OCI-LY7 (cell line): ENCODE measurements around the gene CBR3. TPM values are rescaled to one million over a fixed set of nuclear protein-coding genes. Genes with fewer than 3 reads are reported as not detected.

ENCODE experiments used
- BruUV-seq: library from RNA; stranded (reverse); fragments of 400-500 nt; replicated peaks from 2 replicates; lab custom pipeline; 2021; lab: Mats Ljungman, UMichigan
- CTCF ChIA-PET: fragments of 300-600 bp; sonication (Branson Sonifier 250); formaldehyde crosslinking; loops from one replicate; lab custom pipeline; 2022; ENCODE audit warnings: antibody characterized with exemption; ENCODE audit not compliant: unreplicated experiment; lab: Charles Lee
- POLR2A ChIA-PET: fragments of 300-600 bp; sonication (Branson Sonifier 250); formaldehyde crosslinking; loops from one replicate; lab custom pipeline; 2022; ENCODE audit warnings: antibody characterized with exemption; lab: Charles Lee
- DNase-seq: peaks from one replicate; pipeline ENCODE4 v3.0.0-alpha.2; 2015; ENCODE audit warnings: low spot score
- H2AFZ ChIP-seq: fragments of 200-600 bp; sonication (generic), shearing (Covaris generic); 2 replicates; pipeline ENCODE4 v1.6.1; 2014; ENCODE audit warnings: mild to moderate bottlenecking, antibody characterized with exemption, low read length, moderate library complexity
- H3K27ac ChIP-seq: fragments of 200-600 bp; sonication (generic); 2 replicates; pipeline ENCODE4 v1.5.1; 2014; ENCODE audit warnings: mixed run types, low read depth, mild to moderate bottlenecking, moderate library complexity, low read length, inconsistent platforms; ENCODE audit not compliant: poor library complexity, severe bottlenecking
- H3K36me3 ChIP-seq: fragments of 200-600 bp; sonication (generic); 2 replicates; pipeline ENCODE4 v1.6.1; 2014; ENCODE audit warnings: mild to moderate bottlenecking, antibody characterized with exemption, low read length, moderate library complexity, mixed read lengths; ENCODE audit not compliant: insufficient read depth
- H3K4me1 ChIP-seq: fragments of 200-600 bp; sonication (generic); 2 replicates; pipeline ENCODE4 v1.5.1; 2014; ENCODE audit warnings: mild to moderate bottlenecking, low read length; ENCODE audit not compliant: insufficient read depth, poor library complexity, severe bottlenecking
- H3K4me2 ChIP-seq: fragments of 200-600 bp; sonication (generic); 2 replicates; pipeline ENCODE4 v1.6.1; 2014; ENCODE audit warnings: mild to moderate bottlenecking, low read length
- H3K4me3 ChIP-seq: fragments of 200-600 bp; sonication (generic); 2 replicates; pipeline ENCODE4 v1.5.1; 2014; ENCODE audit warnings: mild to moderate bottlenecking, low read depth, low read length; ENCODE audit not compliant: poor library complexity, severe bottlenecking
- H3K79me2 ChIP-seq: fragments of 200-600 bp; sonication (generic); 2 replicates; pipeline ENCODE4 v1.6.1; 2016; ENCODE audit warnings: low read depth, mild to moderate bottlenecking, low read length, moderate library complexity, mixed read lengths; ENCODE audit not compliant: insufficient read depth
- H3K9me2 ChIP-seq: fragments of 200-600 bp; sonication (generic); 2 replicates; pipeline ENCODE4 v1.6.1; 2016; ENCODE audit warnings: mild to moderate bottlenecking, low read length, mixed read lengths; ENCODE audit not compliant: insufficient read depth
- H3K9me3 ChIP-seq: fragments of 200-600 bp; sonication (generic); 2 replicates; pipeline ENCODE4 v1.6.1; 2014; ENCODE audit warnings: mild to moderate bottlenecking, mixed run types, low read length, mixed read lengths
- H4K20me1 ChIP-seq: fragments of 200-600 bp; sonication (generic); 2 replicates; pipeline ENCODE4 v1.6.1; 2014; ENCODE audit warnings: mild to moderate bottlenecking, antibody characterized with exemption, low read length, moderate library complexity, mixed read lengths; ENCODE audit not compliant: insufficient read depth
- CTCF ChIP-seq: fragments of 200-600 bp; sonication (generic); conservative IDR thresholded peaks from 2 replicates; pipeline ENCODE4 v1.5.1; 2014; ENCODE audit warnings: mild to moderate bottlenecking, antibody characterized with exemption, low read length, moderate library complexity, mixed read lengths
- EZH2phosphoT487 ChIP-seq: fragments of 200-600 bp; sonication (generic); IDR thresholded peaks from 2 replicates; pipeline ENCODE4 v1.6.1; 2018; ENCODE audit warnings: low read depth, borderline replicate concordance, mild to moderate bottlenecking, mixed run types, antibody characterized with exemption, low read length, moderate library complexity, mixed read lengths
- intact Hi-C: fragments of 100-400 bp; cut with micrococcal nuclease; formaldehyde crosslinking; loops from one replicate; pipeline ENCODE4 v1.10.0; 2022; ENCODE audit not compliant: unreplicated experiment
- total RNA-seq, 2 experiments: library from RNA; depleted of rRNA in 1 of 2; stranded (reverse); fragments of >200 nt in 1 of 2; shearing (Covaris generic) in 1 of 2; gene quantifications; 2 replicates each; pipeline ENCODE4 v1.2.3, GENCODE V29; 2014 to 2022

Gene CBR3
- total RNA-seq, 2 experiments from 2014 or later = not detected

DNA sequence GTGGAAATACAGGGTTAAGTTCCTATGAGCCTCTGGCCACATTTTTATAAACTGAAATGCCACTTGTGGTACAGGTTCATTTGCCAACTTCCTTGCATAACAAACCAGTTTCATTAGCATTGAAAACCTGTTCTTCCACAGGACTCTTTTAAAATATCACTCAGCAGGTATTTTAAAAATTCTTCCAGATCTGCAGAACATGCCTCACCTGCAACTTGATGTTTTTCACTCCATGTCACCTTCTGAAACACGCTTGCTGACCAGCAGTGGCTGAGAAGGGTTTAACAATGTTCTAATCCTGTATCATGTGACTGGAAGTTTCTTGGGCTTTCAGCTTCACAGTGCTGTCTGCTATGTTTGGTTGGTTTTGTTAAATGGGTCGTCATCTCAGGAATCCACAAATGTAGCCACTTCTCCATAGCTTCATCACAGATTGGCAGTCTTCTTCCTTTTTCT, 17.6 kb upstream of the CBR3 start:
- ChIA-PET CTCF (interaction anchor here (1.2 kb wide), 1 partner anchor 10 kb away, joined by 3 read pairs; no protein-coding TSS in a partner anchor), POLR2A (interaction anchor here (0.6 to 0.9 kb wide), 2 partner anchors 16 to 72 kb away, joined by 3 read pairs; no protein-coding TSS in a partner anchor)
- no peaks in the 10 kb centered on the region for H3K9me2 ChIP-seq
- DNase-seq = no peak
- no peaks in the 10 kb centered on the region for H3K36me3 ChIP-seq
- TF ChIP-seq EZH2phosphoT487 (no peak), CTCF (no peak)
- H4K20me1 ChIP-seq = no peaks in the 10 kb centered on the region
- H2AFZ ChIP-seq = no peak overlapping the region
- BruUV-seq = no TSS peak
- H3K4me1 ChIP-seq = peaks cover 11% of the 10 kb centered on the region
- H3K79me2 ChIP-seq = no peaks in the 10 kb centered on the region
- no peak overlapping the region for H3K27ac ChIP-seq
- no peak overlapping the region for H3K4me3 ChIP-seq
- H3K9me3 ChIP-seq = no peaks in the 10 kb centered on the region
- H3K4me2 ChIP-seq = no peak overlapping the region
- intact Hi-C loops = loop anchor here (10.0 kb wide), 1 partner anchor 183 kb away; no protein-coding TSS in a partner anchor

DNA sequence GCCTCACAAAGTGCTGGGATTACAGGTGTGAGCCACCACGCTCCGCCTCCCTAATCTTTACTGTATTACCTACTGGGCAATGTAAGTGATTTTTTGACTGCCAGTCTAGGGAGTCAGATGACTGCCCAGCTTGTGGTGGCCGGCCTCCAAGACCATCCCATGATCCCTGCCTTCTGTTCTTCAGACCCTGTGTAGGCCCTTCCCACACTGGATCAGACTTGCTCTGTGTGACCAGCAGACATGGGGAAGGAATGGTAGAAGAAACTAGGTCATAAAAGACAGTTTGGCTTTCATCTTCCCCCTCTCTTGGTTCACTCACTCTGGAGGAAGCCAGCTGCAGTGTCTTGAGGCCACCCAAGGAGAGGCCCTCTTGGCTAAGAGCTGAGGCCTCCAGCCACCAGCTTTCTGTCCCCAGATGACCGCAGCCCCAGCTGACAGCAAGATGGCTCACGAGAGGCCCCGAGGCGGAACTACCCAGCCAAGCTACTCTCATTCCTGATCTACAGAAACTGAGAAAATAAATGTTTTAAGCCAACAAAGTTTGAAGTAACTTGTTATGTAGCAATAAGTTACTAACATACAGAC, 14.5 kb upstream of the CBR3 start:
- no TSS peak for BruUV-seq
- ChIA-PET CTCF (no interaction called here), POLR2A (no interaction called here)
- no peaks in the 10 kb centered on the region for H4K20me1 ChIP-seq
- no peaks in the 10 kb centered on the region for H3K36me3 ChIP-seq
- H3K4me3 ChIP-seq = no peak overlapping the region
- DNase-seq = no peak
- no peaks in the 10 kb centered on the region for H3K79me2 ChIP-seq
- H3K4me2 ChIP-seq = no peak overlapping the region
- no peak overlapping the region for H3K27ac ChIP-seq
- intact Hi-C loops = no loop called here
- H3K4me1 ChIP-seq = no peaks in the 10 kb centered on the region
- no peaks in the 10 kb centered on the region for H3K9me2 ChIP-seq
- no peaks in the 10 kb centered on the region for H3K9me3 ChIP-seq
- no peak overlapping the region for H2AFZ ChIP-seq
- TF ChIP-seq EZH2phosphoT487 = no peak
- no peak for TF ChIP-seq CTCF

- DNase-seq = no peak
- BruUV-seq = no TSS peak
- no peaks in the 10 kb centered on the region for H3K9me3 ChIP-seq
- no peak overlapping the region for H3K27ac ChIP-seq
- CTCF ChIA-PET = no interaction called here
- TF ChIP-seq CTCF (peak; percentile 58; the same call in 1 of the 2 replicates), EZH2phosphoT487 (no peak)
- POLR2A ChIA-PET = no interaction called here
- no peaks in the 10 kb centered on the region for H3K36me3 ChIP-seq
- H3K4me1 ChIP-seq = no peaks in the 10 kb centered on the region
- no peak overlapping the region for H3K4me3 ChIP-seq
- no peaks in the 10 kb centered on the region for H3K9me2 ChIP-seq
- no peaks in the 10 kb centered on the region for H3K79me2 ChIP-seq
- H3K4me2 ChIP-seq = no peak overlapping the region
- no peak overlapping the region for H2AFZ ChIP-seq
- H4K20me1 ChIP-seq = no peaks in the 10 kb centered on the region
- intact Hi-C loops = no loop called here
Measured at GRCh38 chr21:36122977-36123376, 11.9 kb upstream of the CBR3 start.
